Smooth muscle cell (in vitro differentiated cells): Measurements from ENCODE around the gene ANXA4. TPM values are rescaled to one million over a fixed set of nuclear protein-coding genes. Genes with fewer than 3 reads are reported as not detected.

ENCODE experiments used
- DNase-seq: peaks from one replicate; lab custom pipeline; 2025; ENCODE audit not compliant: unreplicated experiment; lab: John Stamatoyannopoulos, UW
- H2AFZ ChIP-seq: fragments of 200-600 bp; sonication (generic); 2 replicates; pipeline ENCODE4 v1.6.0; 2016; ENCODE audit warnings: antibody characterized with exemption, low read depth, mild to moderate bottlenecking
- H3F3A ChIP-seq: fragments of 200-600 bp; sonication (generic); 2 replicates; pipeline ENCODE4 v1.6.0; 2017; ENCODE audit warnings: antibody characterized with exemption, low read depth
- H3K27ac ChIP-seq: fragments of 200-600 bp; sonication (generic); 2 replicates; pipeline ENCODE4 v1.5.1; 2016; ENCODE audit warnings: low read depth, mild to moderate bottlenecking
- H3K27me3 ChIP-seq: fragments of 200-600 bp; sonication (generic); 2 replicates; pipeline ENCODE4 v1.6.1; 2016; ENCODE audit warnings: low read depth, mild to moderate bottlenecking
- H3K36me3 ChIP-seq: fragments of 200-600 bp; sonication (generic); 2 replicates; pipeline ENCODE4 v1.5.1; 2016; ENCODE audit warnings: low read depth
- H3K4me1 ChIP-seq: fragments of 200-600 bp; sonication (generic); 2 replicates; pipeline ENCODE4 v1.5.1; 2016; ENCODE audit warnings: low read depth
- H3K4me2 ChIP-seq: fragments of 200-600 bp; sonication (generic); 2 replicates; pipeline ENCODE4 v1.6.0; 2016; ENCODE audit warnings: mild to moderate bottlenecking
- H3K4me3 ChIP-seq: fragments of 200-600 bp; sonication (generic); 2 replicates; pipeline ENCODE4 v1.5.1; 2016; ENCODE audit warnings: mild to moderate bottlenecking
- H3K79me2 ChIP-seq: fragments of 200-600 bp; sonication (generic); 2 replicates; pipeline ENCODE4 v1.6.0; 2016; ENCODE audit warnings: low read depth, mild to moderate bottlenecking
- H3K9ac ChIP-seq: fragments of 200-600 bp; sonication (generic); 2 replicates; pipeline ENCODE4 v1.6.0; 2016; ENCODE audit warnings: low read depth
- H3K9me3 ChIP-seq: fragments of 200-600 bp; sonication (generic); replicated peaks from 2 replicates; pipeline ENCODE4 v1.5.1; 2016; ENCODE audit warnings: low read depth
- H4K20me1 ChIP-seq: fragments of 200-600 bp; sonication (generic); 2 replicates; pipeline ENCODE4 v1.6.0; 2016; ENCODE audit warnings: low read depth
- WGBS: methylation state at CpG from one replicate; pipeline ENCODE4 v1.1.7; 2016; ENCODE audit warnings: low lambda C conversion rate; 5-methylcytosine and 5-hydroxymethylcytosine counted together
- polyA plus RNA-seq: library from polyadenylated mRNA; unstranded; fragments of >200 nt; fragmentation: Nextera tagmentation; extraction: Ambion mirVana; gene quantifications from 2 replicates; pipeline ENCODE4 v1.2.1, GENCODE V29; 2016
- total RNA-seq: library from RNA; depleted of rRNA; stranded (reverse); fragments of >200 nt; gene quantifications from 2 replicates; pipeline ENCODE4 v1.2.3, GENCODE V29; 2014
- TF ChIP-seq, protein P1 (sequence below): fragments of 200-600 bp; sonication (generic); IDR thresholded peaks from 2 replicates; pipeline ENCODE4 v1.5.1; 2017; ENCODE audit warnings: borderline replicate concordance, mild to moderate bottlenecking, antibody characterized with exemption; ENCODE audit not compliant: insufficient read depth, poor library complexity, severe bottlenecking

The ANXA4 gene
- total and polyA plus RNA-seq, 2 experiments from 2014 or later = 14.7 to 32.8 TPM

GRCh38 chr2:69777786-69778105 lies 35.8 kb downstream of the ANXA4 start:
- no peaks in the 10 kb centered on the region for H4K20me1 ChIP-seq
- WGBS = 80% methylated on average over 4 of the region's 4 CpGs
- H3K4me2 ChIP-seq = no peak overlapping the region
- peaks cover 5% of the 10 kb centered on the region for H3F3A ChIP-seq
- H3K4me3 ChIP-seq = no peak overlapping the region
- H3K36me3 ChIP-seq = no peaks in the 10 kb centered on the region
- H3K27ac ChIP-seq = no peak overlapping the region
- H3K27me3 ChIP-seq = no peaks in the 10 kb centered on the region
- H3K9ac ChIP-seq = no peak overlapping the region
- TF ChIP-seq, protein P1, sequence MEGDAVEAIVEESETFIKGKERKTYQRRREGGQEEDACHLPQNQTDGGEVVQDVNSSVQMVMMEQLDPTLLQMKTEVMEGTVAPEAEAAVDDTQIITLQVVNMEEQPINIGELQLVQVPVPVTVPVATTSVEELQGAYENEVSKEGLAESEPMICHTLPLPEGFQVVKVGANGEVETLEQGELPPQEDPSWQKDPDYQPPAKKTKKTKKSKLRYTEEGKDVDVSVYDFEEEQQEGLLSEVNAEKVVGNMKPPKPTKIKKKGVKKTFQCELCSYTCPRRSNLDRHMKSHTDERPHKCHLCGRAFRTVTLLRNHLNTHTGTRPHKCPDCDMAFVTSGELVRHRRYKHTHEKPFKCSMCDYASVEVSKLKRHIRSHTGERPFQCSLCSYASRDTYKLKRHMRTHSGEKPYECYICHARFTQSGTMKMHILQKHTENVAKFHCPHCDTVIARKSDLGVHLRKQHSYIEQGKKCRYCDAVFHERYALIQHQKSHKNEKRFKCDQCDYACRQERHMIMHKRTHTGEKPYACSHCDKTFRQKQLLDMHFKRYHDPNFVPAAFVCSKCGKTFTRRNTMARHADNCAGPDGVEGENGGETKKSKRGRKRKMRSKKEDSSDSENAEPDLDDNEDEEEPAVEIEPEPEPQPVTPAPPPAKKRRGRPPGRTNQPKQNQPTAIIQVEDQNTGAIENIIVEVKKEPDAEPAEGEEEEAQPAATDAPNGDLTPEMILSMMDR = no peak
- H3K4me1 ChIP-seq = no peaks in the 10 kb centered on the region
- no peaks in the 10 kb centered on the region for H3K9me3 ChIP-seq
- no peaks in the 10 kb centered on the region for H3K79me2 ChIP-seq
- DNase-seq = no peak
- no peak overlapping the region for H2AFZ ChIP-seq

DNA sequence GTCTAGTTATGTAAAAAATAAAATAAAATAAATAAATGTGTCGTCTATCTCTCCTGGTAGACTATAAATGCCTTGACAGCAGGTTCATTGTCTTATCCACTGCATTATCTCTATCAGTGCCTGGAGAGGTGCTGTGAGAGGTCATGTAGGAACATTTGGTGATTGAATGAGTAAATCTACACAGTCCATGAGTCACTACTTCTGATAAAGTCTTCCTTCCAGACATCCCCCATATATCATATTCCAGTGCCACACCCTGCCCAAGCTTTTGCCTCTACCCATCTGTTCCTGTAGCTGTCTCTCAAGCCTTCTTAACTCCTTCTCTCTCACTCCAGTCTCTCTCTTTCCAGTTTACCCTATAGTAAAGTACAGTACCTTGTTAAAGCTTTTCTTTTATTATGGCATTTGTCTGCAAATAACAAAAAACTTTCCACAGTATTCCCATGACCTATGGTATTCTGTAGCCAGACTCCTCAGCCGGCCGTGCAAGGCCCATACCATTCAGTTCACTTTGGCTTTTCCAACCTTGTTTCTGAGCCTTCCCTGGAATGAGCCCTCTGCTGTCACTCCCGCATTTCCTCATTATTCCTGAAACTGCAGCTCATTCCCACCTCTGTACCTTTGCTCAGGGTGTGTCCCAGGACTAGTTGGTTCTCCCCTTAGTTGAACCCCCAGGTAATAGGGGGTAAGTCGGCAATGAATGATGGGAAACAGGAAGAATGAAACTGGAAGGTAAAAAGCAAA lies 37.5 kb downstream of the ANXA4 start:
- Histone ChIP-seq H3K79me2 (no peaks in the 10 kb centered on the region), H3K36me3 (no peaks in the 10 kb centered on the region), H3K4me2 (no peak overlapping the region), H3K4me1 (no peaks in the 10 kb centered on the region), H4K20me1 (no peaks in the 10 kb centered on the region), H3K27me3 (no peaks in the 10 kb centered on the region), H3F3A (no peaks in the 10 kb centered on the region), H3K4me3 (no peak overlapping the region), H2AFZ (no peak overlapping the region), H3K27ac (no peak overlapping the region), H3K9me3 (no peaks in the 10 kb centered on the region), H3K9ac (no peak overlapping the region)
- DNase-seq = no peak
- TF ChIP-seq, protein P1 = no peak
- WGBS = 84% methylated on average over 5 of the region's 5 CpGs

- Histone ChIP-seq H3K9me3 (no peaks in the 10 kb centered on the region), H2AFZ (no peak overlapping the region), H3K4me1 (no peaks in the 10 kb centered on the region), H3K4me3 (no peak overlapping the region), H3F3A (no peaks in the 10 kb centered on the region), H3K79me2 (no peaks in the 10 kb centered on the region), H3K27me3 (no peaks in the 10 kb centered on the region), H3K9ac (no peak overlapping the region), H3K4me2 (no peak overlapping the region), H3K27ac (no peak overlapping the region), H3K36me3 (no peaks in the 10 kb centered on the region), H4K20me1 (no peaks in the 10 kb centered on the region)
- 80% methylated on average over 5 of the region's 5 CpGs for WGBS
- no peak for DNase-seq
- TF ChIP-seq, protein P1 = no peak
Observed at GRCh38 chr2:69780921-69781320, 39.0 kb downstream of the ANXA4 start.
